Activated CD4-positive, alpha-beta T cell treated with anti-CD3 and anti-CD28 coated beads for 4 hours (primary cell): Measurements from ENCODE around the gene ARPC1B.
"Not testable (repeated sequence)": the region's sequence is repeated elsewhere in the genome, so short reads cannot be mapped to it uniquely, and the experiment has no call there.

Experiments used
- DNase-seq, 2 donors: peaks; one replicate each; pipeline ENCODE4 v3.0.0-alpha.2; 2020

The ARPC1B gene

DNA sequence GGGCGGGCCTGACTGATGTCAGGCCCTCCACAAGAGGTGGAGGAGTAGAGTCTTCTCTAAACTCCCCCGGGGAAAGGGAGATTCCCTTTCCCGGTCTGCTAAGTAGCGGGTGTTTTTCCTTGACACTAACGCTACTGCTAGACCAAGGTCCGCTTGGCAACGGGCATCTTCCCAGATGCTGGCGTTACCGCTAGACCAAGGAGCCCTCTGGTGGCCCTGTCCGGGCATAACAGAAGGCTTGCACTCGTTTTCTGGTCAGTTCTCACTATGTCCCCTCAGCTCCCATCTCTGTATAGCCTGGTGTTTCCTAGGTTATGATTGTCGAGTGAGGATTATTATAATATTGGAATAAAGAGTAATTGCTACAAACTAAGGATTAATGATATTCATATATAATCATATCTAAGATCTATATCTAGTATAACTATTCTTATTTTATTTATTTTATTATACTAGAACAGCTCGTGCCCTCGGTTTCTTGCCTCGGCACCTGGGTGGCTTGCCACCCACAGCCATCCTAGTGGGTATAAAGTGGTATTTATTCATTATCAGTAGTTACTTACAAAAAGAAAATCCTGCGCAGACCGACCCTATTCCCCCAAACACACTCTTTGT lies 41.1 kb downstream of the ARPC1B start:
- not testable (repeated sequence) for DNase-seq

DNA sequence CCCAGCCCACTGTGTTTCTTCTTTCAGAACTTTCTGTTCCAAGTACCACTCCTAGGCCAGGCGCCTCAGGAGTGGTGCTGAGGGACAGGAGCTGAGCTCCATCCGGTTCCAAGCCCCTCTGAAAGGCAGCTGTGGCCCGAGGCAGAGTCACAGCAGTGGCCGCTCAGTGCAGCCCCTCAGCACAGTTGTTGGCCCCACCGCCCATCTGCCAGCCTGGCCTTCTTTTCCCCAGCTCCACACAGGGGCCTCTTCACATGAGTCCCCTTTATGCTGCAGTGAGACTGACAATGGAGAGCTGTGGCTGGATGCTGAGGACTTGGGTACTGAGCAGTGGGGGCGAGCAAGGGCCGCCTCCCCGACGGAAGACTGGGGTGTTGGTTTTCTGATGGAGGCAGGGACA lies 43.7 kb downstream of the ARPC1B start:
- no peak for DNase-seq

DNA sequence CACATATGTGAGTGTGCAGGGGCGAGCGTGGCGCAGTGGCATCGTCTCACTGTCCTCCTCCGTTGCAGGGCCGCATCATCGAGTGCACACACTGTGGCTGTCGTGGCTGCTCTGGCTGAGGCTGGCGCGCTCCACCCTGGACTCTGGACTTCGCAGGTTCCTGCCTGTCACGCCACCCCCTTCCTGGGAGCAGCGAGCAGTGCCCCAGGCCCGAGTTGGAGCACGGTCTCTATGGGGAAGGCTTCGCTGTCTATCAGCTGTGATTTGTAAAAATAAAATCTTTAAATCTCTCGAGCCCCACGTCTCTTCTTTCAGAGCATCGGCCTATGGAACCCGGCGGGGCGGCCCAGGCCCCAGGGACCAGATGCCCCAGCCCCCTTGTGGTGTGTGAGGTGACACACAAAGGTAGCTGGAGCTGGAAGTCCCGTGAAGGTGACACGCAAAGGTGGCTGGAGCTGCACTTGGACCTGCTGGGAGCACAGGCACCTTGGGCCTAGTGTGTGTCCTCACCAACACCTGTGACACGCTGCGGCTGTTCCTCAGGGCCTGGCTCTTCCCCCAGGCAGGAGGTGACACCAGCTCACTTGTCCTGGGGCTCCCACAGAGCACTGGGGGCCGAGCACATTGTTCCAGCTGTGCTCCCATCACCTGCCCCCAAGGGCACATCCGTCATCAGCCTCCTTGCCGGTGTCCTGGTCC lies 44.9 kb downstream of the ARPC1B start:
- no peak for DNase-seq

DNA sequence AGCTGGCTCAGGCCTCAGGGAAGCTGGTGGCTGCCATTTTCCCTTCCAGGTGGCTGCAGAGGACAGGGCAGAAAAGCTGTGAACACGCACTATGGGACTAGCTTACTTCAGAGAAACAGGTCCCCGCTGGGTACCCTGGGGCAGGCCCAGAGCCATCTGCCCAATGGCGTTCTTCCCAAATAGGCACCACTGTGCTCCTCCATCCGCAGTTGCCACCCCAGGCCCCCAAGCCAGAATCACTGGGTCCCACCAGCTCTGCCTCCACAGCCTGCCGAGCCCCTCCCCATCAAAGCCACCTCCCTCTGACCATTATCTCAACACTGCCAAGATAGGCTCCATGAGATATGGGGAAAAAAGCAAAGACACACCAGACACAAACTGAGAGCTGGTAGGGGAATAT lies 45.7 kb downstream of the ARPC1B start:
- DNase-seq = no peak

DNA sequence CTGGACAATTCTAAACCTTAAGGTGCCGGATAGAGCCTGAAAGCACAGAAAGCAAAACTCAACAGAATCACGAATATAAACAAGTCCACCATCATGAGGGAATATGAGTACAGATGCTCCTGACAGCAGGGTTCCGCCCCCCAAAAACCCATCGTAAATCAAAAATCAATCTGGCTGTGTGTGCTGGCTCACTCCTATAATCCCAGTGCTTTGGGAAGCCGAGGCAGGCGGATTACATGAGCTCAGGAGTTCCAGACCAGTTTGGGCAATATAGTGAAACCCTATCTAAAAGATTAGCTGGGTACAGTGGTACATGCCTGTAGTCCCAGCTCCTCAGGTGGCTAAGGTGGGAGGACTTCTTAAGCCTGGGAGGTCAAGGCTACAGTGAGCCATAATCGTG lies 46.5 kb downstream of the ARPC1B start:
- no peak for DNase-seq

DNA sequence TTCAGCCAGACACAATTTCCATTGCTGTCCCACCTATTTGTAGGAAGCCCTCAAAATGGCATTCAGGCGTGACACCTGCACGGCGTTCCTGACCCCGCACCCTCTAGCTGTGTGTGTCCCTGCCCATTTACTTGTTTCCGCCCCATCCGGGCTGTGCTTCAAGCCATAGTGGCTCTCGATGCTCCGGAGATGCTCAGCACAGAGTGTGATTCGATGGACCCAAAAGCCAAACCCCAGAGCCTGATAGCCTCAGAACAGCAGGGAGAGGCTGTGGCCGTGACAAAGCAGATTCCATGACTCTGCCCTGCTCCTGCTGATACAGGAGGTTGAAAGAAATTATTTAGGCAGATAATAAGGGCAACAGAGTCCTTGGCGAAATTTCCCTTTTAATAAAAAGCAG lies 47.7 kb downstream of the ARPC1B start:
- DNase-seq = no peak

DNA sequence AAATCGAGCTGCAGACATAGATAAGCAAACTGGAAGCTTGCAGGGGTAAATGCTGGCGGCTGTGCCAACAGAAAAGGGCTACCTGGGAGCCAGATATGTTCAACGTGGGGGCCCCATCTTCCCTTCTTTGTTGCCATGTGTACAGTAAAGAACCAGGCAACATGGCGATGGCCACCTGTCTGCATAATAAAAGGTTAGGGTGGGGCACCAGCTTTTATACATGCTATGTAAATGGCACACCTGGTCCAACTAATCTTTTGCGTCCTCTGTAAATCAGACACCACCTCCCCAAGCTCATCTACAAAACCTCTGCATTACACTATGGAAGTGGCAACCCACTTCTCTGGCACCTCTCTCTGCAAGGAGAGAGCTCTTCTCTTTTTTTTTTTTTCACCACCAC lies 48.1 kb downstream of the ARPC1B start:
- DNase-seq = no peak

DNA sequence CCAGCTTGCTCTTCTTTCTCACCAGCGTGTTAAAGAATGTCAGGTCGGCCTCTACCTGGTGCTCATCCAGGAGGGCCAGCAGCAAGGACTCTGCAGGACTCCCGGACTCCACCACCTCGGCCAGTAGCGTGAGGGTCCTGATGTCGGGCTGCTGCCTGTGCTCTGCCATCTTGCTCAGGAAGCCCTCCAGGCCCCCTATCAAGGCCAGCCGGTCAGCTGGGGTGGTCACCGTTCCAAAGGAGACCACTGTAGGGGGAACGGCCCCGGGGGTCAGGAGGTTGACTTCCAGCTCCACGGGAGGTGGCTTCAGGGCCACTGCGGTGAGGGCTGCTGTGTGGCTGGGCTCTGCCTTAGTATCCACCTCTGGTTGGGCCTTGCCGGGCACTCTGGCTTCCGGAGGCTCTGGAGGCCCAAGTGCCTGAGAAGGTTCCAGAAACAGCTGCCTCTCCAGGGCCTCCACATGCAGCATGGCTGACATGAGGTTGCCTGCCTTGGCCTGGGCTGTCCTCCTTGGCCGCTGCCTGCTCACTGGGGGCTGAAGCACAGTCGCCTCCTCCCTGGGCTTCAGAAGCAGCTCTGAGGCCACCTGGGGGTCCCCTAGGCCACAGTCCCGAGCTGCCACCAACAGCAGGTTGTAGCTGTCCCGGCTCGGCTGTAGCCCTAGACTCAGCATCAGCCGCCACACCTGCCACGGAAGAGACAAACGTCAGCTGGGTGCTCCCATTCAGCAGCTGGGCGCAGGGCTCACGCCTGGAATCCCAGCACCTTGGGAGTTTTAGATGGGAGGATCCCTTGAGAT lies 50.6 kb downstream of the ARPC1B start:
- DNase-seq = no peak

DNA sequence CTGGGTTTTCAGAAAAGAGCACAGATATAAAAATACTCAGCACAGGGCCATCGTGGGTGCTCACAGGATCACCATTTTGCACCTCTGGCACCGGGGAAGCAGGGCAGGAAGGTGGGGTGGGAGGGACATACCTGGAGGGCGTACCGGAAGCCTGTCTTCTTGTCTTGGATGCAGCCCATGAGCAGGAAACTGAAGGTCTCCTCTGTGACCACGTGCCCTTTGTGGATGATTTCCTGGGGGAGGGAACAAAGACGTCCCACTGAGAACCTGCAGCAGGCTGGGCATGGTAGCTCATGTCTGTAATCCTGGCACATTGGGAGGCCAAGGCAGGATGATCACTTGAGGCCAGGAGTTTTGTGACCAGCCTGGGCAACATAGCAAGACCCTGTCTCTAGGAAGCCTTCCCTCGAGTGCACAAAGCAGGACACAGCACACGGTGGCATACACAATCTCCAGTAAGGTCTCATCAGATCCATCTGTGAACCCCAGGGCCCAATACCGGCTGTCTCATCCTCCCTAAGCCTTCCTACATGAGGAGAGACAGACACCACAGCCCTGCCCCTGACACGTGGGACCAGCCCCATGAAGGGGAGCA lies 54.5 kb downstream of the ARPC1B start:
- DNase-seq = no peak

DNA sequence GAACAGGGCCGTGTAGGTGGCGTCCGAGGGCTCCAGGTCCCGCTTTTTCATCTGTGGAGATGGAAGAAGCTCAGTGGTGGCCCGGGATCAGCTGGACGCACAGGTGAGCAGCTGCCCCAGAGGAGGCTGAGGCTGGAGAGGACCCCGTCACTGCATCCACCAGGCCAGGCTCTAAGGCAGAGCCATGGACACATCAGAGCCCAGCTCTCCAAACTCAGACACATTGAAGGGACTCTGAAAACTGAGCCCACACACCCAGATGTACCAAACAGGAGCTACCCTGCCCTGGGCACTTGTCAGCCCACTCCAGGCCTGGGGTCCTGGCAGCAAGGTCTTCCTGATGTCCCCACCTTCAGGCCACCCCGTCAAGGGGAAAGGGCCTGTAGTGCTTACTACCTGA lies 55.2 kb downstream of the ARPC1B start:
- DNase-seq = no peak

DNA sequence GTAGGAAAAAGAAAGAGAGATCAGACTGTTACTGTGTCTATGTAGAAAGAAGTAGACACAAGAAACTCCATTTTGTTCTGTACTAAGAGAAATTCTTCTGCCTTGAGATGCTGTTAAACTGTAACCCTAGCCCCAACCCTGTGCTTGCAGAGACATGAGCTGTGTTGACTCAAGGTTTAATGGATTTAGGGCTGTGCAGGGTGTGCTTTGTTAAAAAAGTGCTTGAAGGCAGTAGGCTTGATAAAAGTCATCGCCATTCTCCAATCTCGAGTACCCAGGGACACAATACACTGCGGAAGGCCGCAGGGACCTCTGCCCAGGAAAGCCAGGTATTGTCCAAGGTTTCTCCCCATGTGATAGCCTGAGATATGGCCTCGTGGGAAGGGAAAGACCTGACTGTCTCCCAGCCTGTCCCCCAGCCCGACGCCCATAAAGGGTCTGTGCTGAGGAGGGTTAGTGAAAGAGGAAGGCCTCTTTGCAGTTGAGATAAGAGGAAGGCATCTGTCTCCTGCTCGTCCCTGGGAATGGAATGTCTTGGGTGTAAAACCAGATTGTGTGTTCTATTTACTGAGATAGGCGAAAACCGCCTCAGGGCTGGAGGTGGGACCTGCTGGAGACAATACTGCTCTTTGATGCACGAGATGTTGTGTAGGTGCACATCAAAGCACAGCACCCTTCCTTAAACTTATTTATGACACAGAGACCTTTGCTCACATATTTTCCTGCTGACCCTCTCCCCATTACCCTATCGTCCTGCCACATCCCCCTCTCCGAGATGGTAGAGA lies 57.4 kb downstream of the ARPC1B start:
- not testable (repeated sequence) for DNase-seq

DNA sequence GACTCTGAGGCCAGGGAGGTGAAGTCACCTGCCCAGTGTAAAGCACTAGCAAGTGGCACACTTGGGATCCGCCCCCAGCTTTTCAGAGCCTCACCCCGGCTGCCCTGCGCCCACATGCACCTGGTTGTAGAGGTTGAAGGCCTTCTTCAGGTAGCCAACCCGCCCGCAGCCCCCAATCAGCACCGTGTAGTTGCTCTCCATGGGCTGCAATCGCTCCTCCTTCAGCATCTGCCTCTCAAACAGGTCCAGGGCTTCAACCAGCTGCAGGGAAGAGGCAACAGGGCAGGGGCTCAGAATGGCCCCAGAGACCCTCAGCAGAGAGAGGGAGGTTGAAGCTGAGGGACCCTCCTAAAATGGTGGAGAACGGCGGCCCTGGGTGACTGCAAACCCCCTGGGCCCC lies 58.6 kb downstream of the ARPC1B start:
- DNase-seq = no peak

DNA sequence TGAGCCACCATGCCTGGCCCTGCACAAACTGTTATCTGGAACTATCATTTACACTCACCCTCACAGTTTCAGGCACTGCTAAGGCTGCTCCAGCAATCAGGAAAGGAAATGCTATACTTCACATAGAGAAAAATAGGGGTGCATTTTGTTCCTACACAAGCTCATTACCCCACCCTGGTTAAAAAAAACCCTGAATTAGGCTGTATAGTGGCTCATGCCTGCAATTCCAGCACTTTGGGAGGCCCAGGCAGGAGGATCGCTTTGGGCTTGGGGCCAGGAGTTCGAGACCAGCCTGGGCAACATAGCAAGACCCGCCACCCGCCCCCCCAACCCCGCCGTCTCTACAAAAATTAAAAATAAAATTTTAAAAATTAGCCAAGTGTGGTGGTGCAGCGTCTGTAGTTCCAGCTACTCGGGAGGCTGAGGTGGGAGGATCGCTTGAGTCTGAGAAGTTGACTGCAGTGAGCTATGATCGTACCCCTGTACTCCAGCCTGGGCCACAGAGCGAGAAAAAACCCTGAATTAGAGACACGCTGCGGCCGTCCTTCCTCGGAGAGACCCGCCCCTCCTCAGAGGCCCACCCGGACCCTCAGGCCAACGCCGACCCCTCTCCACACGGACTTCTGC lies 63.5 kb downstream of the ARPC1B start:
- DNase-seq = no peak

DNA sequence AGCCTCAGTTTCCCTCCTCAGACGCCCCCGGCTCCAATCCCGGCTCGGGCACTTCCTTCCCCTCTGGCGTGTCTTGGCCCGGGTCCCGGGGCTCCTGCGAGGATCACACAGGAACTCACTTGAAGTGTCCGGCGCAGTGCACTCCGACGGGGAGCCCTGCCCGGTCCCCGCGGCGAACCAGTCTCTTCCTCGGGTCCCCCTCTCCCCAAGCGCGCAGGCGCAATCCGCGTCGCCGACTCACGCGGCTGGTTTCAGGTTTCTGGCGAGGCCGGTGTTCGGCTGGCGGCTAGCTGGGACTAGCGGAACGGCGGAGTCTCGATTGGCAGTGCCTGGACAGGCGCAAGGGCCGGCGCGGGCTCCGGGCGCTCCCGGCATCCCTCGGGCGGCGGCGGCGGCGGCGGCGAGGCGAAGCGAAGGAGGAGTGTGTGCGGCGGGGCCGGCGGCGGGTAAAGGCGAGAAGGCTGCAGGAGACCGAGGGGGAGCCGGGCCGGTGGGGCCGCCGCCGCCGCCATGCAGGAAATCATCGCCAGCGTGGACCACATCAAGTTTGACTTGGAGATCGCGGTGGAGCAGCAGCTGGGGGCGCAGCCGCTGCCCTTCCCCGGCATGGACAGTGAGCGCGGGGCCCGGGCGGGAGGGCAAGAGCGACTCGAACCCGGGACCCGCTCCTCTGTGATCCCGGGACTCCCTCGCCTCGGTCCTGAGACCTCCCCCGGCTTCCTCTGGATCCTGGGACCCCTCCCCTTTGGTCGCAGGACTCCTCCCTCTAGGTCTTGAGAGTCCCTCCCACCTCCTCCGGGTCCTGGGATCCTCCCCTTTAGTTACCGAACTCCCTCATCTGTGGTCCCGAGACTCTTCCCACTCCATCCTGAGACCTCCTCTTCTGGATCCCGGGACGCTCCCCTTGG lies 64.3 kb downstream of the ARPC1B start, which contains the start of the genes CPSF4 and PTCD1:
TSS of gene CPSF4 (plus strand) at position 371 of the 908 bp plus-strand sequence. CDS start at position 511, 140 bp downstream.
TSS of gene PTCD1 (minus strand) at position 226 of the 908 bp plus-strand sequence. CDS start 3,556 bp downstream, outside the sequence.
- DNase-seq = peak; percentile 89 to 91

DNA sequence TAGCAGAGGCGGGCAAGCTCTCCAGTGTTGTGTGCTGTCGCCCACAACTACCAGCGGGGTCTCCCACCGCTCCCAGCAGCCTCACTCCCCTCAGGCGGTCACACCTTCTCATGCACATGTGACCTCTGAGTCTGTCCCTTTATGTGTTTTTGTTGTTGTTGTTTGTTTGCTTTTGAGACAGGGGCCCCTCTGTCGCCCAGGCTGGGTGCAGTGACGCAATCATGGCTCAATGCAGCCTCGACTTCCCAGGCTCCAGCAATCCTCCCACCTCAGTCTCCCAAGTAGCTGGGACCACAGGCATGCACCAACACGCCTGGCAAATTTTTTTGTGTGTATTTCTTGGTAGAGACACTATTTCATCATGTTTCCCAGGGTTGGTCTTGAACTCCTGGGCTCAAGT lies 65.7 kb downstream of the ARPC1B start:
- no peak for DNase-seq
